ENCODE measurements around the gene VPS72. TPM values are rescaled to one million over a fixed set of nuclear protein-coding genes. Genes with fewer than 3 reads are reported as not detected.

The VPS72 gene
- total RNA-seq, 4 donors from 2014 or later: 46.4 to 82.0 (median 66.5) TPM

Other genes with a start within 250 kb of the VPS72 start
- 100 to 1,000 TPM in 3 of 4 donors, 10 to 100 TPM in 1; 98.3 to 142 (median 127) TPM for gene CERS2, start 215.4 kb downstream of the VPS72 start, total RNA-seq
- under 1 TPM in 1 of 4 donors, not detected in 3; 0.31 TPM for gene ANXA9, start 207.9 kb downstream of the VPS72 start, total RNA-seq
- 10 to 100 TPM; 21.2 to 39.2 (median 33.2) TPM for gene MINDY1, start 183.3 kb downstream of the VPS72 start, total RNA-seq
- gene PRUNE1, start 181.7 kb downstream of the VPS72 start, total RNA-seq: 10 to 100 TPM; 24.2 to 28.9 (median 26.7) TPM
- gene BNIPL, start 153.6 kb downstream of the VPS72 start, total RNA-seq: 1 to 10 TPM in 1 of 4 donors, under 1 TPM in 3; 0.13 to 6.1 (median 0.70) TPM
- 1 to 10 TPM; 3.7 to 9.8 (median 7.0) TPM for gene C1orf56, start 142.4 kb downstream of the VPS72 start, total RNA-seq
- gene CDC42SE1, start 130.6 kb downstream of the VPS72 start, total RNA-seq: 10 to 100 TPM; 51.2 to 56.0 (median 54.4) TPM
- gene MLLT11, start 129.8 kb downstream of the VPS72 start, total RNA-seq: 1 to 10 TPM in 2 of 4 donors, under 1 TPM in 2; 0.16 to 1.8 (median 1.1) TPM
- gene GABPB2, start 119.4 kb downstream of the VPS72 start, total RNA-seq: 10 to 100 TPM; 20.6 to 28.5 (median 21.6) TPM
- 10 to 100 TPM in 1 of 4 donors, 1 to 10 TPM in 3; 6.1 to 13.9 (median 8.0) TPM for gene SEMA6C, start 43.6 kb downstream of the VPS72 start, total RNA-seq
- 1 to 10 TPM in 3 of 4 donors, under 1 TPM in 1; 0.85 to 7.2 (median 4.4) TPM for gene TNFAIP8L2, start 33.5 kb downstream of the VPS72 start, total RNA-seq
- gene LYSMD1, start 24.3 kb downstream of the VPS72 start, total RNA-seq: 10 to 100 TPM; 14.0 to 28.6 (median 14.4) TPM
- 10 to 100 TPM; 18.7 to 32.0 (median 25.6) TPM for gene SCNM1, start 24.1 kb downstream of the VPS72 start, total RNA-seq
- 1 to 10 TPM in 1 of 4 donors, not detected in 3; 2.2 TPM for gene TMOD4, start 14.2 kb downstream of the VPS72 start, total RNA-seq
- gene PIP5K1A, start 8.4 kb upstream of the VPS72 start, total RNA-seq: 10 to 100 TPM; 42.8 to 80.1 (median 49.9) TPM
- 100 to 1,000 TPM; 163 to 184 (median 171) TPM for gene PSMD4, start 64.5 kb upstream of the VPS72 start, total RNA-seq
- 10 to 100 TPM; 18.4 to 27.6 (median 24.4) TPM for gene ZNF687, start 92.1 kb upstream of the VPS72 start, total RNA-seq
- 100 to 1,000 TPM in 2 of 4 donors, 10 to 100 TPM in 2; 95.0 to 104 (median 97.9) TPM for gene PI4KB, start 137.2 kb upstream of the VPS72 start, total RNA-seq
- gene RFX5, start 157.1 kb upstream of the VPS72 start, total RNA-seq: 10 to 100 TPM; 32.6 to 66.1 (median 44.5) TPM
- 100 to 1,000 TPM in 2 of 4 donors, 10 to 100 TPM in 2; 52.8 to 251 (median 109) TPM for gene SELENBP1, start 182.5 kb upstream of the VPS72 start, total RNA-seq
- gene PSMB4, start 209.4 kb upstream of the VPS72 start, total RNA-seq: 100 to 1,000 TPM; 192 to 245 (median 232) TPM

All from gastroesophageal sphincter (tissue), 4 donors.